CD4-positive, alpha-beta T cell treated with Interleukin-15 for 1 hour (primary cell): Measurements from ENCODE around the gene TLL2.

Source experiments
- DNase-seq: peaks from one replicate; pipeline ENCODE4 v3.0.0-alpha.2; 2020

TLL2 gene

DNA sequence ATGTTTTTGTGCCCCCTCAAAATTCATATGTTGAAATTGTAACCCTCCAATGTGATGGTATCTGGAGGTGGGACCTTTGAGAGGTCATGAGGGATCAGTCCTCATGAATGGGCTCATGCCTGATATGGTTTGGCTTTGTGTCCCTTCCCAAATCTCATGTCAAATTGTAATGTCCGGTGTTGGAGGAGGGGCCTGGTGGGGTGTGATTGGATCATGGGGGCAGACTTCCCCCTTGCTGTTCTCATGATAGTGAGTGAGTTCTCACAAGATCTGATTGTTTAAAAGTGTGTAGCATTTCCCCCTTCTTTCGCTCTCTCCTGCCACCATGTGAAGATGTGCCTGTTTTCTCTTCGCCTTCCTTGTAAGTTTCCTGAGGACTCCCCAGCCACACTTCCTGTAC is 53.4 kb downstream of the TLL2 start:
- DNase-seq, result no peak

DNA sequence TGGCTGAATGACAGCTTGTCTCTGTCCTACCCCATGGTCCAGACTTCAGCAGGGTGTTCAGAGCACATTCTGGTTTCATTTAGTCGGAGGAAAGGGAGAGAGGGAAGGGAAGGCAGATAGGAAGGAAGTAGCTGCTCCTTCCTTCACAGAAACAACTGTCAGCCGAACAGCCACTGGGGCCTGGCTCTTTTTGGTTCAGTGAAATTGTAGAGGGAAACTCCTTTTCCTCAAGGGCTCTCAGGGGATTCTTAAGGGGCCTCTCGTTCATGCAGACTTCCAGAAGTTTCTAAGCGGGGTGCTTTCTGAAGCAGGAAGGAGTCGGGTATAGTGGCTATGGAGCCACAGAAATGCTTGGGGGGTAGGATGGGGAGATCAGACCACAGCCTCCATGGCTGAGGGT is 56.4 kb downstream of the TLL2 start:
- no peak for DNase-seq

GRCh38 chr10:96456296-96456840 is 57.4 kb downstream of the TLL2 start:
- DNase-seq, result no peak

DNA sequence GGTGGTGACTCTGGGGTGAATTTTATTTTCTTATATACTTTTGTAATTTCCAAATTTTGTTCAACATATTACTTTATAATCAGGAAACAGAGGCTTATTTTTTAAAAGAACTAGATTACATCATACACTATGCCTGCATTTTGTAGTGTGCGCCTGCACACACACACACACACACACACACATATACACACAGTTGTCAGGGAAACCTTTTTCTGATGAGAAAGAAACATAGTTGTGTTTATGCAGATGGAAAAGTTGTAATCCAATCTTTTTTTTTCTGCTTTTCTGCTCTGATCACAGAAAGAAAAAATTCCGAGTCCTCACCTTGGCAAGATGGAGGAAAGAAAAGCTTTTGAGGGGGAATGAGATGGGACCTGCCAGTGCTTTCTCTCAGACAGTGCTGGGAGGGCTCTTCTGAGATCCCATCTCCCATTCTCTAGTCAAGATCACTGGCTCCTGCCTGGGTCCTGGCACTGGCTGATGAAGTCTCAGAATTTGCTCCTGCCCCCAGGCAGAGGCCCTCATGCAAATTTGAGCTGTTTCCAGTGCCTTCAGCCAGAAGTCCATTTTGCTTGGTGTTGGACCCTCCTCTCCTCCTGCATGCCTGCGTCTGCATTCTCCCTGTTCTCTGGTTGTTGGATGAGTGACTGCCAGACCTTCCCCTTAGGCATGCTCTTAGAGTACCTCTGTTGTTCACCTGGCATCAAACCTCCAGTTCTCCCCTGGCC is 59.7 kb downstream of the TLL2 start:
- no peak for DNase-seq

DNA sequence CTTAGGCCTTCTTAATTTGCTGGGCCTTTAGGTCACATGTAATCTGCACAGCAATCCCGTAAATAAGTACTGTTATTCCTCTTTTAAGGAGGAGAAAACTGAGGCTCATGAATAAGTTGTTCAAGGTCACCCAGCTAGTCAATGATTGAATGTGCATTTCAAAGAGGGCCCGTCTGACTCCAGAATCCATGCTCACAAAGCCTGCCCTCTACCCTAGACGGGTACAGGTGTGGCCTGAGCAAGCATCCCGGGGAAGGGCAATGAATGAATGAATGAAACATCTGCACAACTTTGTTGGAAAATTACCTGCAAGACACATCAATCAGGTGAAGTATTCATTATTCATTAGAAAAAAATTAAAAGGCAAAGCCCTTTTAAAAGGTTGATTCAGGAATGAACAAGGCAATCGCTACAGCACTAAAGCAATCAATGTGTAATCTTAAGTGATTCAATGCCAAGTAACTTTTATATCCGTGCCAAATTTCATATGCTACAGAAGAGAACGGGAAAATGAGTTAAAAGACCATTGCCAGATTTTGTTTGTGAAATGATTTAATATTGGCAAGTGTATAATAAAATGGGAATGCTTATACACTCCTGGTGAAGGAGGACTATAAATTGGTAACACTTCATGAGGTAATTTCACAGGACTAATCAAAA is 61.1 kb downstream of the TLL2 start:
- DNase-seq, result no peak

DNA sequence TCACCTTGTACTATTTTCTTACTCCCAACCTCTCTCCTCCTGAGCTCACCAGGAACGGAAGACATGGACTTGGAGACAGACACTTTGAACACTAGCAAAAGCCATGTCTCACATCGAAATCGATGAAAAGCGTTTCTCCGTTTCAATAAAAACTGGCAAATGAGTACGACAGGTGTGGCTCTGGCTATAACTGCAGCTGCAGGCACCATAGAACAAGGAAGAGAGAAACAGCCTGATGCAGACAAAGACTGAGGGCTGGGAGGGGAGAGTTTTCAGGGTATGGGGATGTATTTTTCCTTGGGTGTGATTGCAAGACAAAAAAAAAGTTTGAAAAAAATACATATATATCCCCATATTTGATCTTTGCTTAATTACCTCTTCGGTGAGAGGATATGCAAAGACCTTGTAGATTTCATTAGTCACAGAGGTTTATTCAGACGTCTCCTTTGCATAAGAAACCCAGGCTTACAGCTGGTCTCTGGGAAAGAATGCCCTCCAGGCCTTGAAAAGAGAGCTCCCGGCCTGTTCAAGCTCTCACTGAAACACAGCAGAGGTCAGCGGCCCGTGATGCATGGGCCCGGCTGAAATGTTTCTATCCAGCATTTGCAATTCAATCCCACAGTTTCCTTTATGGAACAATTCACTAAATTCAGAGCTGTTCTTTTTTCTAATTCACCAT is 63.1 kb downstream of the TLL2 start:
- no peak for DNase-seq

DNA sequence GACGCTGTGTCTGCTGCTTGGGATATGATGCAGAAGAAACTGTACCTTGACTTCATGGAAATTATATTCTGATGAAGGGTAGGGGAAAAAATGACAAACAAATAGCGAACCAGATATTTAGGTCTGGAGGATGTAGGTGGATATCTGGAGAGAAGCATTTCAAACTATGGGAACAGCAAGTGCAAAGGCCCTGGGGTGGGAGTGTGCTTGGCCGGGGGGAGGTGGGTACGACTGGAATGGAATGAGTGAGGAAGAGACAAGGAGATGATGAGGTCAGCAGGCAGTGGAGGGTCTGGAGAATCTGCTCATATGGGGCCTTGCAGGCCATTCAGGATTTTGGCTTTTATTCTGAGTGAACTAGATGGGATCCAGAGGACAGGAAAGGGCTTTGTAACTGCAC is 65.2 kb downstream of the TLL2 start:
- DNase-seq, result no peak

- DNase-seq, result no peak
Observed at GRCh38 chr10:96448021-96448457, 65.7 kb downstream of the TLL2 start.

GRCh38 chr10:96446966-96447596 is 66.6 kb downstream of the TLL2 start:
- DNase-seq, result no peak

DNA sequence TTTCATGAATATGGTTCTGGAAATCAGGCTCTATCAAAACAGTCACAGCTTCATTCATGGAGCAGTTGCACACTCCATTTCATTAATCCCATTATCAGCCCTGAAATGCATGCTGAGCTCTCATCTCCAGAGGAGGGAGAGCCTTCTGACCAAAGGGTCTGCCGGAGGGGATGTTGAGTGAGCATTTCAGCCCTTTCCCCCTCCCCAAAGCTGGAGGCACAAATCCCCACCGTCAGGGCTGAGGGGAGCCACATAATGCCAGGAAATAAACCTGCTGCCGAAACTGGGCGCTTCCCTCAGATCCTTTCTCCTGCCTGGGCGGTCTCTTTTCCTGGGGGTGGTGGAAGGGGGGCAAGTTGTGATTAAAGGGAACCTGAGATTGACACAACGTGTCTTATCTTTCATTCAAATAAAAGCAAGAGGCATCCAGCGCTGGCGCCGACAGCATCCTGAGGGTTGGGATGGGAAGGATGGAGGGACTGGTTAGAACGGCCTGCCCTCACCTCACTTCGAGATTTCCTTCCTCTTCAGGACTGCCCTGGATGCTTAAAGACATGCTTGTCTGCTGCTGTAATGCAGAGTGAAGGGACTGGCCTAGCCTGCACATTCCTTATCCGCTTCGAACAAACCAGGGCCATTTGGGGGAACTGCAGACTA is 71.6 kb downstream of the TLL2 start:
- DNase-seq, result no peak

DNA sequence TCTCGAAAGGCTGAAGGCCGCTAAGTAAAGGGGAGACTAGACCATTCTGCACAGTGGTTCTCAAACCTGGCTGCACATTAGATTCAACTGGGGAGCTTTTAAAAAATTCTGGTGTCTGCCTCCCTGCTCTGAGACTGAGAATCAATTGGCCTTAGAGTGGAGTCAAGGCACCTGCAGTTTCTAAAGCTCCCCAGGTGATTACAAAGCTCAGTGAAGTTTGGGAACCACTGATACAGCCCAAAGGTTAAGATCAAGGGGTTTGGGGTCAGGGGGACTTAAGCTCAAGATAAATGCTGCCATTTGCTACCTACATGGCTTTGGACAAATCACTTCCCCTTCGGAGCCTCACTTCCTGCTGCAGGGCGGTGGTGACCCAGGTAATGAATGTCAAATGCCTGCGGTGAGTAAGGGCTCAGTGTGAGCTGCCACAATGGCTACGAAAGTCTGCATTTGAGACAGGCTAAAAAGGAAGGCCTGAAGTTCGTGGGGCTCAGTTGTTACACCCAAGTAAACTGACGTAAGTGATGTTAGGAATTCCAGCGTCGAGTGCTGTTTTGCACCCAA is 72.3 kb downstream of the TLL2 start:
- DNase-seq, result no peak

GRCh38 chr10:96440361-96441292 is 73.1 kb downstream of the TLL2 start:
- no peak for DNase-seq

DNA sequence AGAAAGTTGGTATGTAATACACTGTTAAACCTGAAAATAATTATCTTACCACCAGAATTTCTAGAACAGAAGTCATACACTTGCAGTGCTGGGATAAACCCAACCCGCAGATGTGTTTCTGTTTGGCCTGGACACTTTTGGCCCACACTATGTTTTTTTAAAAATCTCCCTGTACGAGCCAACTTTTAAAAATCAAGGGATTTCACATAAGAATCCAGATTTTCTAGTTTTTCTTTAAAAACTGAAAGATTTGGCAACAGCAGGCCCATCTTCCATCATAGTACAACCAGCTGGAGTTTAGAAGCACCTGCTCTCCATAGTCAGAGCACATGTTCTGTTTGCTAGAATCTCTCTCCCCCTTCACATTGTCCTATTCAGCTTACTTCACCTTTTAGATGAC is 74.0 kb downstream of the TLL2 start:
- DNase-seq, result no peak

DNA sequence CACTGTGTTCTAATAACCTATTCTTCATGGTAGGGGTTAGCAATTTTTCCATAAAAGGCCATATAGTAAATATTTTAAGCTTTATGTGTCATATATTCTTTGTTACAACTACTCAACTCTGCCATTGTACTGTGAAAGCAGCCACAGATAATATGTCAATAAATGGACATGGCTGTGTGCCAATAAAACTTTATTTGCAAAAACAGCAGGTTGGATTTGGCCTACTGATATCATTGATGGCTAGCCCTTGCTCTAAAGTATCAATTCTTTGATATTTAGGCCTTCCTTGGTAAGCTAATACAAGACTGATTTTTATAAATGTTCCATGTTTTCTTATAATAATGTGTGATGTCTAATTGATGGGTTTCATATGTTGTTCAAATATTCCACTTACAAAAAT is 77.7 kb downstream of the TLL2 start:
- DNase-seq, result no peak

GRCh38 chr10:96431211-96431970 is 82.3 kb downstream of the TLL2 start:
- DNase-seq, result no peak

DNA sequence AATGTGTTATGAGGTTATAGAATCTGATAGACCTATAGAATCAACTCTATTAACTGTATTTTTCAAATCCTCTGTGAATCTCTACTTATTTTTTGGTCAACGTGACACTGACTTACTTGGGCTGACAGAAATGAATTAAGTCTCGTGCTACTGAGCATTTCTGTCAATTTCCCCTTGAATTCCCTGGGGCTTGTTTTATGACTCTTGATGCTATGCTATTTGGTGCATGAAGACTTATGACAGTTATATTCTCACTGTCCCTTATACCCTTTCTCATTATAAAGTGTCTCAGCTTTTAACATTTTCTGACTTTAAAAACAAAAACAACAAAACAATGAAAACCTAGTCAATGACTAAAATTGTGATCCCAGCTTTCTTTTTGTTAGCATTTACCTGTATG is 86.4 kb downstream of the TLL2 start:
- no peak for DNase-seq

DNA sequence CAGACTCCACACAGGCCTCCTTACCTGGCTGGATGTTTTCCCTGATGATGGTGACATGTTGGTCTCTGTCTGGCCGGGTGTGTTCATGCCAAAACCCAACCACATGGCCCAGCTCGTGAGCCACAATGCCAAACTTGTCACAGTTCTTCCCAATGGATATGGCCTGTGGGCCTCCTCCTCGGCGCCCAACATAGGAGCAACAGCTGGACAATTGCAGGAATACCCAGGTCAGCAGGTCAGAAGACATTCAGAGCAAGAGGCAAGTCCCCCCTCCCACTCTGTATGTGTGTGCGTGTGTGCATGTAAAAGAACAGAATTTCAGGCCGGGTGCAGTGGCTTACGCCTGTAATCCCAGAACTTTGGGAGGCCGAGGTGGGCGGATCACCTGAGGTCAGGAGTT is 91.2 kb downstream of the TLL2 start:
- DNase-seq, result no peak

- no peak for DNase-seq
Observed at GRCh38 chr10:96421995-96422394, 91.7 kb downstream of the TLL2 start.

GRCh38 chr10:96420228-96421009 is 93.3 kb downstream of the TLL2 start:
- DNase-seq, result no peak

DNA sequence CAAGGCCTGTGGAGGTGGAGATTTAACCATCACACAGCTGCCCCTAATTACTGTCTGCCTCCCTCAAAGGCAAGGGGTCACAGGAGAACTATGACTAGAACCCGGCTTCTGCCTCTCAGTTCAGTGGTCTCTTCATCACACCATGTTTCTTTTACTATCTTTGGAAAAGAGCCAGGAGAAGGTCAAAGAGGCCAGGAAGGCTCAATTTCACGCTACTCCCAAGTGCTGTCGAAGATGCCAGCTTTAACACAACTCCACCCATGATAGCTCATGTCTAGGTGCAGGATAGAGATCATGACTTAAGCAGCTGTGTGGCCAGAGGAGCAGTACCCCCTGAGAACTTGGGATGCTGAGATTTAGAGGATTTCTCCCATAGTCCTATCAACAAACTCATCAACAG is 94.4 kb downstream of the TLL2 start:
- DNase-seq, result no peak
